ENCODE results near the gene SUMF2.
A peak's percentile ranks its signal among the peaks of the same experiment; 100 is the strongest.
"Not testable (repeated sequence)": the region's sequence is repeated elsewhere in the genome, so short reads cannot be mapped to it uniquely, and the experiment has no call there.

Gene SUMF2

GRCh38 chr7:56106108-56107073 is 42.3 kb downstream of the SUMF2 start, which contains the start of gene CHCHD2:
Gene CHCHD2, minus strand, starts transcription at chr7:56106476. Its CDS starts 63 bp downstream, at chr7:56106413.
- DNase-seq (ENCODE audit: low spot score): peak; percentile 99

GRCh38 chr7:56107954-56108258 is 43.8 kb downstream of the SUMF2 start:
- DNase-seq (ENCODE audit: low spot score): no peak

GRCh38 chr7:56110611-56111010 is 46.5 kb downstream of the SUMF2 start:
- DNase-seq (ENCODE audit: low spot score): no peak

- DNase-seq (ENCODE audit: low spot score): not testable (repeated sequence)
Observed at GRCh38 chr7:56112244-56112643, 48.2 kb downstream of the SUMF2 start.

GRCh38 chr7:56115852-56116538 is 51.9 kb downstream of the SUMF2 start, which contains the start of gene NUPR2:
Gene NUPR2, minus strand, starts transcription at chr7:56116417. Its CDS starts 103 bp downstream, at chr7:56116314.
- DNase-seq (ENCODE audit: low spot score): no peak

GRCh38 chr7:56121440-56121839 is 57.4 kb downstream of the SUMF2 start:
- DNase-seq (ENCODE audit: low spot score): no peak

GRCh38 chr7:56124981-56125380 is 60.9 kb downstream of the SUMF2 start:
- DNase-seq (ENCODE audit: low spot score): no peak

GRCh38 chr7:56125831-56126230 is 61.7 kb downstream of the SUMF2 start:
- no peak for DNase-seq (ENCODE audit: low spot score)

GRCh38 chr7:56127241-56127975 is 63.3 kb downstream of the SUMF2 start:
- DNase-seq (ENCODE audit: low spot score): no peak

Data from globus pallidus (tissue), 1 donor.